Glutamatergic neuron (in vitro differentiated cells): ENCODE data around the gene SLC22A2. TPM values are rescaled to one million over a fixed set of nuclear protein-coding genes. Genes with fewer than 3 reads are reported as not detected.

Experiments
- DNase-seq: peaks from one replicate; pipeline ENCODE4 v3.0.0; 2022
- H3K27ac Mint-ChIP-seq: one replicate; pipeline ENCODE4 v1.8.0; 2020; ENCODE audit warnings: mild to moderate bottlenecking, mixed read lengths, inconsistent platforms; ENCODE audit not compliant: unreplicated experiment
- H3K27me3 Mint-ChIP-seq: one replicate; pipeline ENCODE4 v1.8.0; 2020; ENCODE audit warnings: mild to moderate bottlenecking, moderate library complexity, mixed read lengths, inconsistent platforms; ENCODE audit not compliant: unreplicated experiment
- H3K36me3 Mint-ChIP-seq: one replicate; pipeline ENCODE4 v1.8.0; 2020; ENCODE audit warnings: mild to moderate bottlenecking, mixed read lengths, inconsistent platforms; ENCODE audit not compliant: unreplicated experiment
- H3K4me1 Mint-ChIP-seq: one replicate; pipeline ENCODE4 v1.8.0; 2020; ENCODE audit warnings: mild to moderate bottlenecking, low read depth, mixed read lengths, inconsistent platforms; ENCODE audit not compliant: unreplicated experiment
- H3K4me3 Mint-ChIP-seq: one replicate; pipeline ENCODE4 v1.8.0; 2020; ENCODE audit warnings: mild to moderate bottlenecking, mixed read lengths, inconsistent platforms; ENCODE audit not compliant: unreplicated experiment
- H3K9me3 Mint-ChIP-seq: one replicate; pipeline ENCODE4 v1.8.0; 2020; ENCODE audit warnings: mild to moderate bottlenecking, moderate library complexity, mixed read lengths, inconsistent platforms; ENCODE audit not compliant: unreplicated experiment
- CTCF ChIP-seq: fragments of 200-600 bp; sonication (generic); IDR thresholded peaks from one replicate; pipeline ENCODE4 v1.5.0; 2021; ENCODE audit not compliant: partially characterized antibody, unreplicated experiment
- total RNA-seq: library from RNA; stranded (reverse); fragmentation: NEBNext Ultra II Directional; extraction: Animal tissue kit (Norgen Biotek cat#: 25700); gene quantifications from one replicate; pipeline ENCODE4 v1.2.1, GENCODE V29; 2021; ENCODE audit not compliant: unreplicated experiment

SLC22A2 gene
- total RNA-seq, 1 donor from 2014 or later = not detected

GRCh38 chr6:160269771-160270170 is 11.2 kb upstream of the SLC22A2 start:
- no peaks in the 10 kb centered on the region for H3K4me1 Mint-ChIP-seq
- TF ChIP-seq CTCF = no peak
- H3K27me3 Mint-ChIP-seq = no peaks in the 10 kb centered on the region
- no peak for DNase-seq
- H3K36me3 Mint-ChIP-seq = no peaks in the 10 kb centered on the region
- H3K27ac Mint-ChIP-seq = no peak overlapping the region
- H3K9me3 Mint-ChIP-seq = peaks cover 2% of the 10 kb centered on the region
- no peak overlapping the region for H3K4me3 Mint-ChIP-seq

GRCh38 chr6:160269023-160269521 is 10.5 kb upstream of the SLC22A2 start:
- H3K4me1 Mint-ChIP-seq = no peaks in the 10 kb centered on the region
- peaks cover 2% of the 10 kb centered on the region for H3K9me3 Mint-ChIP-seq
- TF ChIP-seq CTCF = no peak
- H3K36me3 Mint-ChIP-seq = no peaks in the 10 kb centered on the region
- DNase-seq = no peak
- H3K27me3 Mint-ChIP-seq = no peaks in the 10 kb centered on the region
- H3K27ac Mint-ChIP-seq = no peak overlapping the region
- no peak overlapping the region for H3K4me3 Mint-ChIP-seq

GRCh38 chr6:160267102-160267501 is 8.5 kb upstream of the SLC22A2 start:
- H3K36me3 Mint-ChIP-seq = no peaks in the 10 kb centered on the region
- no peak overlapping the region for H3K27ac Mint-ChIP-seq
- no peaks in the 10 kb centered on the region for H3K4me1 Mint-ChIP-seq
- H3K4me3 Mint-ChIP-seq = no peak overlapping the region
- peaks cover 2% of the 10 kb centered on the region for H3K9me3 Mint-ChIP-seq
- DNase-seq = no peak
- no peaks in the 10 kb centered on the region for H3K27me3 Mint-ChIP-seq
- TF ChIP-seq CTCF = no peak

- Mint-ChIP-seq H3K9me3 (peaks cover 2% of the 10 kb centered on the region), H3K27ac (no peak overlapping the region), H3K36me3 (no peaks in the 10 kb centered on the region), H3K27me3 (no peaks in the 10 kb centered on the region), H3K4me1 (no peaks in the 10 kb centered on the region), H3K4me3 (no peak overlapping the region)
- no peak for TF ChIP-seq CTCF
- no peak for DNase-seq
These were observed 7.4 kb upstream of the SLC22A2 start for GRCh38 chr6:160265869-160266476.

- Mint-ChIP-seq H3K9me3 (peaks cover 2% of the 10 kb centered on the region), H3K36me3 (no peaks in the 10 kb centered on the region), H3K27me3 (no peaks in the 10 kb centered on the region), H3K27ac (no peak overlapping the region), H3K4me3 (no peak overlapping the region), H3K4me1 (no peaks in the 10 kb centered on the region)
- no peak for DNase-seq
- no peak for TF ChIP-seq CTCF
These were observed 5.5 kb upstream of the SLC22A2 start for GRCh38 chr6:160264061-160264612.
